Stimulated activated naive CD8-positive, alpha-beta T cell treated with anti-CD3 and anti-CD28 coated beads, Interleukin-15, Interleukin-2, amounts not matched to agents 100 ng/mL and 50 ng/mL, for 24 hours (primary cell): ENCODE results near the gene EPB41L3.

Experiments used
- H3K27ac Mint-ChIP-seq: one replicate; pipeline ENCODE4 v1.8.0; 2021; ENCODE audit warnings: mild to moderate bottlenecking, mixed read lengths
- H3K27me3 Mint-ChIP-seq: one replicate; pipeline ENCODE4 v1.8.0; 2021; ENCODE audit warnings: mixed read lengths
- H3K36me3 Mint-ChIP-seq: one replicate; pipeline ENCODE4 v1.8.0; 2021; ENCODE audit warnings: low read depth, mixed read lengths
- H3K4me1 Mint-ChIP-seq: one replicate; pipeline ENCODE4 v1.8.0; 2021; ENCODE audit warnings: low read depth, mixed read lengths
- H3K4me3 Mint-ChIP-seq: one replicate; pipeline ENCODE4 v1.8.0; 2021; ENCODE audit warnings: mild to moderate bottlenecking, mixed read lengths
- H3K9me3 Mint-ChIP-seq: one replicate; pipeline ENCODE4 v1.8.0; 2021; ENCODE audit warnings: mixed read lengths

The EPB41L3 gene

GRCh38 chr18:5431836-5432575 lies 111.8 kb downstream of the EPB41L3 start:
- Mint-ChIP-seq H3K9me3 (no peaks in the 10 kb centered on the region), H3K36me3 (no peaks in the 10 kb centered on the region), H3K27me3 (peaks cover 3% of the 10 kb centered on the region), H3K4me3 (no peak overlapping the region), H3K4me1 (no peaks in the 10 kb centered on the region), H3K27ac (no peak overlapping the region)

DNA sequence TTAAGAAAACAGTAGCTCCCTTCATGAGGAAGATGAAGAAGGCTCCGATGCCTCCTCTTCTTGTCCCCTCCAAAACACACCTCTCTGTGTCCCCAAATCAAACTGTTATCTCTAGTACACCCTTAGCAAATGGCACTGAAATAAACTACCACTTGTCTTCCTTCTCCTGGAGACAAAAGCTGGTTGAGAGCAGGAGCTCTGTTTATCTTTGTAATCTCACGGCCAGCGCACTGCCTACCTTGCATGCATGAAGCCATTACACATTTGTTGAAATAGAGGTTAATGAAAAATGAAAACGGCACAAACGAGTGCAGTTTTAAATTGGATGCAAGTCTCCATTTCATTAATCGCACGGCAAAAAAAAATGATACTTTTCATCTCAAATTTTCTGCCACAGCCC lies 113.7 kb downstream of the EPB41L3 start:
- Mint-ChIP-seq H3K27me3 (peaks cover 8% of the 10 kb centered on the region), H3K9me3 (no peaks in the 10 kb centered on the region), H3K4me3 (no peak overlapping the region), H3K27ac (no peak overlapping the region), H3K36me3 (no peaks in the 10 kb centered on the region), H3K4me1 (no peaks in the 10 kb centered on the region)

DNA sequence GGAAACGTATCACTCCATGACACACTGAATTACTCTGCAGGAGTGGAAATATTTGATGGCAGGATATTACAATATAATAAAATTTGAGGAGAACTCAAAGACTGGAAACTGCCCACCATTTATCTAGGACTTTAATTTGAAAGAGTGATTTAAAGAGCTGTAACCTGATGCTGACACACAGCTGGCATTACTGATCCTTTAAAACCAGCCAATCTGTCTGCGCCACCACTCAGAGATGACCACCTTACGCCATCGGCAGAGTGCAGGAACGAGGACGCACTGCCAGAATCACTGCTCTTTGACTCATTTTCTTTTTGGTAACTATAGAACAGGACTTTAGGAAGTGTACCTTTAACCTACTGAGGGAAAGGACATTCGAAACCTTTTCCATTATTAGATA lies 114.1 kb downstream of the EPB41L3 start:
- Mint-ChIP-seq H3K4me1 (no peaks in the 10 kb centered on the region), H3K36me3 (no peaks in the 10 kb centered on the region), H3K27me3 (peaks cover 8% of the 10 kb centered on the region), H3K4me3 (no peak overlapping the region), H3K27ac (no peak overlapping the region), H3K9me3 (no peaks in the 10 kb centered on the region)

- Mint-ChIP-seq H3K4me3 (no peak overlapping the region), H3K9me3 (no peaks in the 10 kb centered on the region), H3K27ac (no peak overlapping the region), H3K27me3 (peaks cover 8% of the 10 kb centered on the region), H3K4me1 (no peaks in the 10 kb centered on the region), H3K36me3 (no peaks in the 10 kb centered on the region)
Observed at GRCh38 chr18:5425721-5426120, 118.1 kb downstream of the EPB41L3 start.

GRCh38 chr18:5424903-5425664 lies 118.7 kb downstream of the EPB41L3 start:
- H3K27ac Mint-ChIP-seq: no peak overlapping the region
- no peaks in the 10 kb centered on the region for H3K4me1 Mint-ChIP-seq
- no peaks in the 10 kb centered on the region for H3K36me3 Mint-ChIP-seq
- H3K9me3 Mint-ChIP-seq: no peaks in the 10 kb centered on the region
- no peak overlapping the region for H3K4me3 Mint-ChIP-seq
- peaks cover 8% of the 10 kb centered on the region for H3K27me3 Mint-ChIP-seq

GRCh38 chr18:5422626-5423025 lies 121.2 kb downstream of the EPB41L3 start:
- Mint-ChIP-seq H3K36me3 (no peaks in the 10 kb centered on the region), H3K27ac (no peak overlapping the region), H3K4me3 (no peak overlapping the region), H3K27me3 (peaks cover 14% of the 10 kb centered on the region), H3K4me1 (no peaks in the 10 kb centered on the region), H3K9me3 (no peaks in the 10 kb centered on the region)

DNA sequence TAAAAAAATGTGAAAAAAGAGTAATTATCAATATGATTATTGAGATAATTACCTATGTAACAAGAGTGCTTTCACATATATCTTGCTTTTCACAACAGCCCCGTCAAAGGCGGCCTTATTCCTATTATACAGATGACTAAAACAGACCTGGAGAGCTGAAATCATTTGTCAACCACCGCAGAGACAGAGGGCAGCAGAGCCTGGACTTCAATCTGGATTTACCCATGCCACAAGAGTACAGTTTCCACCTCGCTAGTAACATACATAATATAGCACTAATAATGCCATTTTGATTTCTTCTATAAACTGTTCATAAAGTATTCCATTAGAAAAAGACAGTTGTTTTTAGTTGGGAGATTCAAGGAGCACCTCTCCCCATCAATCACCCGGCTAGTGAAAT lies 121.8 kb downstream of the EPB41L3 start:
- no peaks in the 10 kb centered on the region for H3K4me1 Mint-ChIP-seq
- H3K4me3 Mint-ChIP-seq: no peak overlapping the region
- no peaks in the 10 kb centered on the region for H3K9me3 Mint-ChIP-seq

GRCh38 chr18:5420906-5421305 lies 122.9 kb downstream of the EPB41L3 start:
- H3K4me1 Mint-ChIP-seq: no peaks in the 10 kb centered on the region
- no peaks in the 10 kb centered on the region for H3K9me3 Mint-ChIP-seq
- H3K36me3 Mint-ChIP-seq: no peaks in the 10 kb centered on the region
- peaks cover 12% of the 10 kb centered on the region for H3K27me3 Mint-ChIP-seq
- no peak overlapping the region for H3K27ac Mint-ChIP-seq
- no peak overlapping the region for H3K4me3 Mint-ChIP-seq

More for the DNA sequence above, 121.8 kb downstream of the EPB41L3 start:
- Mint-ChIP-seq H3K36me3 (no peaks in the 10 kb centered on the region), H3K27ac (no peak overlapping the region), H3K27me3 (peaks cover 15% of the 10 kb centered on the region)

GRCh38 chr18:5419601-5420000 lies 124.2 kb downstream of the EPB41L3 start:
- no peaks in the 10 kb centered on the region for H3K9me3 Mint-ChIP-seq
- peaks cover 15% of the 10 kb centered on the region for H3K27me3 Mint-ChIP-seq
- no peak overlapping the region for H3K4me3 Mint-ChIP-seq
- H3K27ac Mint-ChIP-seq: no peak overlapping the region
- no peaks in the 10 kb centered on the region for H3K36me3 Mint-ChIP-seq
- no peaks in the 10 kb centered on the region for H3K4me1 Mint-ChIP-seq

DNA sequence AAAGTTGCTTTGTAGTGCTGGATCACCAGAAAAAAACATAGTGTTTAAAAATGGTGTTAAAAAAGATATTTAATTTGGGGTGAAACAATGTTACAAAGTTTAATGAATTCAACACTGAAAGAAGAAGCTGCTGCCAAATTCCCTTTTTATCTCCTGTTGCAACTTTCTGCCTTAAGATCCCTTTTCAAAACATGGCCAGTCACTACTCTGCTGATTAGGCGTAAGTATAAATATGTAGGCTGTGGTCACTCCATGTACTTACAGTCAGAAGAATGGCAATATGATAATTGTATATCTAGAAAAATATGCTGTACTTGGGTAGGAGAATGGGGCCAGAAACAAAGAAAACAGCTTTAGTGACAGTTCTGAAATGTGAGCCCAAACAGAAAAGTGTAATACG lies 124.8 kb downstream of the EPB41L3 start:
- Mint-ChIP-seq H3K9me3 (no peaks in the 10 kb centered on the region), H3K4me1 (no peaks in the 10 kb centered on the region), H3K27ac (no peak overlapping the region), H3K36me3 (no peaks in the 10 kb centered on the region), H3K27me3 (peaks cover 15% of the 10 kb centered on the region), H3K4me3 (no peak overlapping the region)

GRCh38 chr18:5417342-5417741 lies 126.5 kb downstream of the EPB41L3 start:
- Mint-ChIP-seq H3K27ac (no peak overlapping the region), H3K36me3 (no peaks in the 10 kb centered on the region), H3K4me3 (no peak overlapping the region), H3K9me3 (no peaks in the 10 kb centered on the region), H3K4me1 (no peaks in the 10 kb centered on the region), H3K27me3 (peaks cover 15% of the 10 kb centered on the region)

- H3K9me3 Mint-ChIP-seq: no peaks in the 10 kb centered on the region
- no peaks in the 10 kb centered on the region for H3K4me1 Mint-ChIP-seq
- no peaks in the 10 kb centered on the region for H3K36me3 Mint-ChIP-seq
- no peak overlapping the region for H3K27ac Mint-ChIP-seq
- peaks cover 15% of the 10 kb centered on the region for H3K27me3 Mint-ChIP-seq
- no peak overlapping the region for H3K4me3 Mint-ChIP-seq
Observed at GRCh38 chr18:5416112-5416511, 127.7 kb downstream of the EPB41L3 start.

DNA sequence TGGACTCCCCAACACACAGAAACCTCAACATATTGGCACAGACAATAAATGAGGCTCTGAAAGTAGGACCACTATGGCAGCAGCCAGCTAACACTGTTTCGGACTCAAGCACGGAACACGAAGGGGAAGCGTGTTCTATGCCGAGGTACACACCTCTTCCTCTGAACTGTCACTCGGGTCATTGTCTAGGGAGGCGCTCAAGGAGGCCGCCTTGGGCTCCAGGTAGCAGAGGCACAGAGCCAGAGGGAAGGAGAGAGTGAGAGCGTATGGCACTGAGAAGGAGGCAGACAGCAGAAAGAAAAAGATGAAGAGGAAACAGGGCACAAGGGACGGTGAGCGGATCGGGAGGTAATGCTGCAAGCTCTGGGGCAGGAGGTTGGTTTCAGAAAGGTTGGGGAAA lies 128.1 kb downstream of the EPB41L3 start:
- Mint-ChIP-seq H3K27me3 (peaks cover 15% of the 10 kb centered on the region), H3K4me3 (no peak overlapping the region), H3K4me1 (no peaks in the 10 kb centered on the region), H3K27ac (no peak overlapping the region), H3K36me3 (no peaks in the 10 kb centered on the region), H3K9me3 (no peaks in the 10 kb centered on the region)

GRCh38 chr18:5415031-5415430 lies 128.8 kb downstream of the EPB41L3 start:
- Mint-ChIP-seq H3K4me3 (no peak overlapping the region), H3K36me3 (no peaks in the 10 kb centered on the region), H3K9me3 (no peaks in the 10 kb centered on the region), H3K27ac (no peak overlapping the region), H3K4me1 (no peaks in the 10 kb centered on the region), H3K27me3 (peaks cover 15% of the 10 kb centered on the region)

- Mint-ChIP-seq H3K9me3 (no peaks in the 10 kb centered on the region), H3K36me3 (no peaks in the 10 kb centered on the region), H3K27ac (no peak overlapping the region), H3K4me3 (no peak overlapping the region), H3K4me1 (no peaks in the 10 kb centered on the region), H3K27me3 (peaks cover 10% of the 10 kb centered on the region)
Observed at GRCh38 chr18:5414546-5414945, 129.3 kb downstream of the EPB41L3 start.
